HCT116 (cell line): ENCODE measurements around the gene TMEM11. TPM values are rescaled to one million over a fixed set of nuclear protein-coding genes. Genes with fewer than 3 reads are reported as not detected.

Experiments used
- ATAC-seq: fragments of 200-7000 bp; cut with Tn5 transposase; 2 replicates; pipeline ENCODE4 v1.9.1; 2020; ENCODE audit warnings: mild to moderate bottlenecking, moderate library complexity
- BruUV-seq: library from RNA; stranded (reverse); fragments of 400-500 nt; replicated peaks from 2 replicates; lab custom pipeline; 2021; lab: Mats Ljungman, UMichigan
- CTCF ChIA-PET: fragments of 300-600 bp; sonication (Branson Sonifier 250); formaldehyde crosslinking; loops from one replicate; lab custom pipeline; 2021; ENCODE audit warnings: antibody characterized with exemption; lab: Charles Lee
- POLR2A ChIA-PET: fragments of 300-600, 350-600 bp; sonication (Branson Sonifier 250); formaldehyde crosslinking; loops from one replicate; lab custom pipeline; 2021; ENCODE audit warnings: antibody characterized with exemption; lab: Charles Lee
- RAD21 ChIA-PET, 2 experiments: fragments of 300-600 bp; sonication (Branson Sonifier 250); formaldehyde crosslinking; loops; one replicate each; lab custom pipeline; 2023; ENCODE audit warnings: low total read pairs in 2 of 2; ENCODE audit not compliant: uncharacterized antibody in 2 of 2, unreplicated experiment in 2 of 2, low non-redundant PET in 1 of 2; lab: Charles Lee
- DNase-seq: peaks from one replicate; pipeline ENCODE4 v3.0.0-alpha.2; 2010; ENCODE audit warnings: low read depth, low spot score
- H2AFZ ChIP-seq: fragments of 200-600 bp; shearing (Covaris generic), sonication (generic); 2 replicates; pipeline ENCODE4 v1.6.1; 2017; ENCODE audit warnings: low read depth, mixed run types, mixed read lengths, antibody characterized with exemption, low read length; ENCODE audit not compliant: poor library complexity, severe bottlenecking
- H3K27ac ChIP-seq: 2 replicates; pipeline ENCODE4 v1.5.1; 2012; ENCODE audit warnings: low read depth, low read length
- H3K27me3 ChIP-seq: fragments of 200-600 bp; sonication (generic); 2 replicates; pipeline ENCODE4 v1.6.1; 2016; ENCODE audit warnings: mixed run types, low read length, mixed read lengths; ENCODE audit not compliant: insufficient read depth
- H3K36me3 ChIP-seq, 2 experiments: fragments of 200-500 bp in 1 of 2; fragments of 200-600 bp in 1 of 2; sonication (Bioruptor generic) in 1 of 2; sonication (generic) in 1 of 2; 2 replicates each; pipeline versions ENCODE4 v1.5.1 to v1.6.1; 2014 to 2016; ENCODE audit warnings: low read length in 2 of 2, inconsistent platforms in 1 of 2, mixed read lengths in 1 of 2, mixed run types in 1 of 2; ENCODE audit not compliant: insufficient read depth in 2 of 2, control insufficient read depth in 1 of 2
- H3K4me1 ChIP-seq, 2 experiments: fragments of 200-600 bp in 1 of 2; sonication (generic) in 1 of 2; 2 replicates each; pipeline versions ENCODE4 v1.5.1 to v1.6.1; 2012 to 2017; ENCODE audit warnings: low read length in 2 of 2, inconsistent platforms in 1 of 2, mild to moderate bottlenecking in 1 of 2, mixed read lengths in 1 of 2, mixed run types in 1 of 2, moderate library complexity in 1 of 2; ENCODE audit not compliant: insufficient read depth in 2 of 2, control insufficient read depth in 1 of 2
- H3K4me2 ChIP-seq: fragments of 200-600 bp; sonication (generic); 2 replicates; pipeline ENCODE4 v1.6.1; 2017; ENCODE audit warnings: mixed run types, low read length, mixed read lengths
- H3K4me3 ChIP-seq, 2 experiments: fragments of 200-600 bp in 1 of 2; sonication (generic) in 1 of 2; replicated peaks in 1 of 2; 2 replicates each; pipeline ENCODE4 v1.5.1; 2011 to 2016; ENCODE audit warnings: low read length in 2 of 2, control low read depth in 1 of 2, low read depth in 1 of 2, mild to moderate bottlenecking in 1 of 2, mixed read lengths in 1 of 2, mixed run types in 1 of 2
- H3K79me2 ChIP-seq: fragments of 200-600 bp; sonication (generic); 2 replicates; pipeline ENCODE4 v1.6.1; 2017; ENCODE audit warnings: mild to moderate bottlenecking, mixed run types, low read length, moderate library complexity, mixed read lengths; ENCODE audit not compliant: insufficient read depth
- H3K9ac ChIP-seq: fragments of 200-600 bp; sonication (generic); 2 replicates; pipeline ENCODE4 v1.6.1; 2016; ENCODE audit warnings: low read length, mixed read lengths
- H3K9me2 ChIP-seq: fragments of 200-600 bp; sonication (generic), shearing (Covaris generic); 2 replicates; pipeline ENCODE4 v1.6.1; 2017; ENCODE audit warnings: mixed run types, mild to moderate bottlenecking, moderate library complexity; ENCODE audit not compliant: insufficient read depth
- H3K9me3 ChIP-seq, 2 experiments: fragments of 200-500 bp in 1 of 2; fragments of 200-600 bp in 1 of 2; sonication (Bioruptor generic) in 1 of 2; sonication (generic) in 1 of 2; 2 replicates each; pipeline ENCODE4 v1.6.1; 2014 to 2017; ENCODE audit warnings: low read length in 2 of 2, mixed read lengths in 2 of 2, inconsistent platforms in 1 of 2, low read depth in 1 of 2, mild to moderate bottlenecking in 1 of 2, mixed run types in 1 of 2, moderate library complexity in 1 of 2; ENCODE audit not compliant: control insufficient read depth in 1 of 2, insufficient read depth in 1 of 2
- H4K20me1 ChIP-seq: fragments of 200-600 bp; sonication (generic), shearing (Covaris generic); 2 replicates; pipeline ENCODE4 v1.6.1; 2017; ENCODE audit warnings: mixed run types, mild to moderate bottlenecking, moderate library complexity; ENCODE audit not compliant: insufficient read depth
- ATF3 ChIP-seq: IDR thresholded peaks from 2 replicates; pipeline ENCODE4 v1.6.1; 2012
- CBX3 ChIP-seq: IDR thresholded peaks from 2 replicates; pipeline ENCODE4 v1.6.1; 2012; ENCODE audit warnings: low read depth
- CEBPB ChIP-seq: IDR thresholded peaks from 2 replicates; pipeline ENCODE4 v1.6.1; 2012; ENCODE audit warnings: low read depth
- EGR1 ChIP-seq: IDR thresholded peaks from 2 replicates; pipeline ENCODE4 v1.6.1; 2012; ENCODE audit warnings: low read depth
- ELF1 ChIP-seq: IDR thresholded peaks from 2 replicates; pipeline ENCODE4 v1.6.1; 2012; ENCODE audit warnings: low read depth, borderline replicate concordance
- EZH2 ChIP-seq: fragments of 200-600 bp; sonication (generic); IDR thresholded peaks from 2 replicates; pipeline ENCODE4 v1.6.1; 2017; ENCODE audit warnings: antibody characterized with exemption, mixed run types
- JUND ChIP-seq: IDR thresholded peaks from 2 replicates; pipeline ENCODE4 v1.6.1; 2012
- MAX ChIP-seq: IDR thresholded peaks from 2 replicates; pipeline ENCODE4 v1.6.1; 2012
- RAD21 ChIP-seq: IDR thresholded peaks from 2 replicates; pipeline ENCODE4 v1.6.1; 2012; ENCODE audit warnings: low read depth, mild to moderate bottlenecking
- REST ChIP-seq: IDR thresholded peaks from 2 replicates; pipeline ENCODE4 v1.6.1; 2012; ENCODE audit warnings: low read depth
- SIN3A ChIP-seq: IDR thresholded peaks from 2 replicates; pipeline ENCODE4 v1.6.1; 2012; ENCODE audit warnings: low read depth
- SP1 ChIP-seq: IDR thresholded peaks from 2 replicates; pipeline ENCODE4 v1.6.1; 2012; ENCODE audit warnings: low read depth
- TCF7L2 ChIP-seq: IDR thresholded peaks from 2 replicates; pipeline ENCODE4 v1.7.0; 2011; ENCODE audit warnings: borderline replicate concordance, inconsistent platforms; ENCODE audit not compliant: insufficient read depth, insufficient read length; ENCODE audit errors: extremely low read depth
- YY1 ChIP-seq: IDR thresholded peaks from 2 replicates; pipeline ENCODE4 v1.6.1; 2011; ENCODE audit warnings: low read length, low read depth, moderate library complexity, mild to moderate bottlenecking; ENCODE audit not compliant: insufficient replicate concordance; ENCODE audit errors: extremely low read depth
- ZBTB33 ChIP-seq: IDR thresholded peaks from 2 replicates; pipeline ENCODE4 v1.6.1; 2011; ENCODE audit warnings: mild to moderate bottlenecking, low read length, moderate library complexity; ENCODE audit not compliant: insufficient replicate concordance; ENCODE audit errors: extremely low read depth
- ZFX ChIP-seq: fragments of 450-650 bp; IDR thresholded peaks from 2 replicates; pipeline ENCODE4 v1.6.1; 2017
- intact Hi-C: fragments of 100-400 bp; cut with micrococcal nuclease; formaldehyde crosslinking; loops from 2 replicates; pipeline ENCODE4 v1.10.0; 2022
- total RNA-seq: library from RNA; stranded (reverse); gene quantifications from one replicate; pipeline ENCODE4 v1.2.1, GENCODE V29; 2021; ENCODE audit not compliant: unreplicated experiment

Gene TMEM11
- total RNA-seq, 1 experiment from 2014 or later: 31.0 TPM

- Histone ChIP-seq H3K4me1 (no peaks in the 10 kb centered on the region), H3K27ac (no peak overlapping the region), H3K9ac (no peak overlapping the region), H3K9me3 (peaks cover 0 to 14% of the 10 kb centered on the region in 2 experiments; a peak in 3 of 4 replicates), H3K36me3 (no peaks in the 10 kb centered on the region), H3K4me2 (no peak overlapping the region), H3K4me3 (no peak overlapping the region), H4K20me1 (no peaks in the 10 kb centered on the region), H2AFZ (no peak overlapping the region), H3K9me2 (no peaks in the 10 kb centered on the region), H3K27me3 (no peaks in the 10 kb centered on the region), H3K79me2 (no peaks in the 10 kb centered on the region)
- POLR2A ChIA-PET: no interaction called here
- intact Hi-C loops: no loop called here
- TF ChIP-seq YY1: no peak
- TF ChIP-seq JUND: no peak
- TF ChIP-seq CEBPB: no peak
- TF ChIP-seq ZFX: no peak
- TF ChIP-seq EZH2: no peak
- no peak for TF ChIP-seq EGR1
- no peak for TF ChIP-seq ELF1
- no peak for TF ChIP-seq REST
- no peak for TF ChIP-seq MAX
- TF ChIP-seq SIN3A: no peak
- TF ChIP-seq TCF7L2: no peak
- TF ChIP-seq ZBTB33: no peak
- no peak for TF ChIP-seq SP1
- no peak for TF ChIP-seq RAD21
- TF ChIP-seq ATF3: no peak
- TF ChIP-seq CBX3: no peak
- RAD21 ChIA-PET: no interaction called here
- ATAC-seq (no peak), DNase-seq (no peak)
- CTCF ChIA-PET: no interaction called here
- no TSS peak for BruUV-seq
Observed at GRCh38 chr17:21149621-21150020, 64.3 kb downstream of the TMEM11 start.
